H9 (cell line): Measurements from ENCODE around the gene YES1. TPM values are rescaled to one million over a fixed set of nuclear protein-coding genes. Genes with fewer than 3 reads are reported as not detected.

ENCODE experiments used
- DNase-seq: peaks from one replicate; pipeline ENCODE4 v3.0.0-alpha.2; 2017
- H2AFZ ChIP-seq: one replicate; pipeline ENCODE4 v1.6.1; 2013; ENCODE audit warnings: mild to moderate bottlenecking, low read length, control low read depth, moderate library complexity
- H2AK5ac ChIP-seq: 2 replicates; pipeline ENCODE4 v1.6.1; 2013; ENCODE audit warnings: low read length, control low read depth, mixed read lengths; ENCODE audit not compliant: insufficient read length
- H2BK120ac ChIP-seq: one replicate; pipeline ENCODE4 v1.6.1; 2013; ENCODE audit warnings: low read depth, mild to moderate bottlenecking, low read length, control low read depth, inconsistent platforms; ENCODE audit not compliant: poor library complexity, severe bottlenecking
- H2BK12ac ChIP-seq: 2 replicates; pipeline ENCODE4 v1.6.1; 2013; ENCODE audit warnings: low read length, control low read depth, mixed read lengths, low read depth; ENCODE audit not compliant: insufficient read length
- H2BK15ac ChIP-seq: 2 replicates; pipeline ENCODE4 v1.6.1; 2013; ENCODE audit warnings: low read depth, low read length, control low read depth
- H2BK20ac ChIP-seq: one replicate; pipeline ENCODE4 v1.6.1; 2013; ENCODE audit warnings: low read depth, mild to moderate bottlenecking, low read length, control low read depth, inconsistent platforms; ENCODE audit not compliant: poor library complexity, severe bottlenecking
- H2BK5ac ChIP-seq: 2 replicates; pipeline ENCODE4 v1.6.1; 2013; ENCODE audit warnings: low read length, control low read depth, mixed read lengths; ENCODE audit not compliant: insufficient read length
- H3K14ac ChIP-seq: 2 replicates; pipeline ENCODE4 v1.6.1; 2013; ENCODE audit warnings: low read length, control low read depth; ENCODE audit not compliant: insufficient read depth
- H3K18ac ChIP-seq: 2 replicates; pipeline ENCODE4 v1.6.1; 2013; ENCODE audit warnings: low read depth, mild to moderate bottlenecking, mixed read lengths, low read length, control low read depth; ENCODE audit not compliant: insufficient read length
- H3K23ac ChIP-seq: 2 replicates; pipeline ENCODE4 v1.6.1; 2013; ENCODE audit warnings: low read length, control low read depth, mixed read lengths, low read depth; ENCODE audit not compliant: insufficient read length
- H3K23me2 ChIP-seq: 2 replicates; pipeline ENCODE4 v1.6.1; 2013; ENCODE audit warnings: low read depth, mild to moderate bottlenecking, mixed read lengths, low read length, control low read depth; ENCODE audit not compliant: insufficient read length, poor library complexity, severe bottlenecking
- H3K27ac ChIP-seq: 2 replicates; pipeline ENCODE4 v1.5.1; 2013; ENCODE audit warnings: low read length, control low read depth, mixed read lengths, low read depth; ENCODE audit not compliant: insufficient read length
- H3K27me3 ChIP-seq: 2 replicates; pipeline ENCODE4 v1.6.1; 2013; ENCODE audit warnings: low read length, control low read depth, inconsistent platforms; ENCODE audit not compliant: insufficient read depth
- H3K4ac ChIP-seq: 2 replicates; pipeline ENCODE4 v1.6.1; 2013; ENCODE audit warnings: low read depth, mild to moderate bottlenecking, control low read depth, inconsistent platforms, low read length, moderate library complexity
- H3K4me1 ChIP-seq: 2 replicates; pipeline ENCODE4 v1.6.1; 2013; ENCODE audit warnings: low read length, control low read depth, inconsistent platforms; ENCODE audit not compliant: insufficient read depth
- H3K4me2 ChIP-seq: 2 replicates; pipeline ENCODE4 v1.6.1; 2013; ENCODE audit warnings: low read length, control low read depth, mixed read lengths; ENCODE audit not compliant: insufficient read length, insufficient read depth
- H3K56ac ChIP-seq: 2 replicates; pipeline ENCODE4 v1.6.1; 2013; ENCODE audit warnings: low read depth, mild to moderate bottlenecking, mixed read lengths, low read length, control low read depth; ENCODE audit not compliant: insufficient read length
- H3K79me1 ChIP-seq: 2 replicates; pipeline ENCODE4 v1.6.1; 2013; ENCODE audit warnings: low read depth, mild to moderate bottlenecking, moderate library complexity, low read length, control low read depth, inconsistent platforms; ENCODE audit not compliant: insufficient read depth, poor library complexity, severe bottlenecking
- H3K79me2 ChIP-seq: 2 replicates; pipeline ENCODE4 v1.6.1; 2013; ENCODE audit warnings: low read length, control low read depth, inconsistent platforms; ENCODE audit not compliant: insufficient read depth
- H3K9ac ChIP-seq: 2 replicates; pipeline ENCODE4 v1.6.1; 2013; ENCODE audit warnings: low read length, control low read depth, mixed read lengths; ENCODE audit not compliant: insufficient read length; ENCODE audit errors: extremely low read depth
- H3K9me3 ChIP-seq: one replicate; pipeline ENCODE4 v1.6.1; 2013; ENCODE audit warnings: low read depth, low read length, inconsistent platforms; ENCODE audit not compliant: control insufficient read depth
- H3T11ph ChIP-seq: one replicate; pipeline ENCODE4 v1.6.1; 2013; ENCODE audit warnings: mild to moderate bottlenecking, low read length, control low read depth, inconsistent platforms
- H4K20me1 ChIP-seq: one replicate; pipeline ENCODE4 v1.6.1; 2013; ENCODE audit not compliant: control insufficient read depth, insufficient read length, insufficient read depth
- H4K5ac ChIP-seq: 2 replicates; pipeline ENCODE4 v1.6.1; 2013; ENCODE audit warnings: low read depth, mild to moderate bottlenecking, mixed read lengths, low read length, control low read depth; ENCODE audit not compliant: insufficient read length
- H4K8ac ChIP-seq: replicated peaks from 2 replicates; pipeline ENCODE4 v1.6.1; 2013; ENCODE audit warnings: low read length, control low read depth, mixed read lengths, low read depth; ENCODE audit not compliant: insufficient read length
- H4K91ac ChIP-seq: 2 replicates; pipeline ENCODE4 v1.6.1; 2013; ENCODE audit warnings: low read depth, mild to moderate bottlenecking, moderate library complexity, mixed read lengths, low read length, control low read depth; ENCODE audit not compliant: insufficient read length
- H3K27ac Mint-ChIP-seq, 3 experiments: 2 replicates in 2 of 3; 3 replicates in 1 of 3; pipeline ENCODE4 v1.8.0; 2020 to 2021; ENCODE audit warnings: mixed read lengths in 3 of 3, mild to moderate bottlenecking in 1 of 3, moderate library complexity in 1 of 3
- H3K27me3 Mint-ChIP-seq: 2 replicates; pipeline ENCODE4 v1.8.0; 2021; ENCODE audit warnings: low read depth, mild to moderate bottlenecking, moderate library complexity, mixed read lengths
- H3K36me3 Mint-ChIP-seq, 3 experiments: 2 replicates in 2 of 3; 3 replicates in 1 of 3; pipeline ENCODE4 v1.8.0; 2020 to 2021; ENCODE audit warnings: low read depth in 3 of 3, mixed read lengths in 3 of 3; ENCODE audit not compliant: insufficient read depth in 1 of 3
- H3K4me1 Mint-ChIP-seq, 2 experiments: 2 replicates each; pipeline ENCODE4 v1.8.0; 2020; ENCODE audit warnings: mixed read lengths in 2 of 2
- H3K4me3 Mint-ChIP-seq, 2 experiments: 2 replicates in 1 of 2; 3 replicates in 1 of 2; pipeline ENCODE4 v1.8.0; 2020 to 2021; ENCODE audit warnings: mild to moderate bottlenecking in 2 of 2, mixed read lengths in 2 of 2, moderate library complexity in 1 of 2
- H3K9me3 Mint-ChIP-seq, 2 experiments: 2 replicates in 1 of 2; 3 replicates in 1 of 2; pipeline ENCODE4 v1.8.0; 2020; ENCODE audit warnings: mild to moderate bottlenecking in 2 of 2, mixed read lengths in 2 of 2, moderate library complexity in 1 of 2
- WGBS: extraction: QIAGEN DNeasy Blood & Tissue Kit; methylation state at CpG from one replicate; pipeline ENCODE4 v1.1.7; 2013; ENCODE audit warnings: missing lambda C conversion rate, low lambda C conversion rate, mixed read lengths; ENCODE audit not compliant: insufficient read length; ENCODE audit errors: extremely low coverage; 5-methylcytosine and 5-hydroxymethylcytosine counted together
- total RNA-seq: library from RNA; stranded (reverse); gene quantifications from 2 replicates; pipeline ENCODE4 v1.2.1, GENCODE V29; 2021
- TF ChIP-seq, protein P1 (sequence below): fragments of 200-600 bp; sonication (generic); conservative IDR thresholded peaks from 3 replicates; pipeline ENCODE4 v1.8.0; 2021; ENCODE audit warnings: antibody characterized with exemption, mild to moderate bottlenecking

The YES1 gene
- total RNA-seq, 1 experiment from 2014 or later = 86.9 TPM

DNA sequence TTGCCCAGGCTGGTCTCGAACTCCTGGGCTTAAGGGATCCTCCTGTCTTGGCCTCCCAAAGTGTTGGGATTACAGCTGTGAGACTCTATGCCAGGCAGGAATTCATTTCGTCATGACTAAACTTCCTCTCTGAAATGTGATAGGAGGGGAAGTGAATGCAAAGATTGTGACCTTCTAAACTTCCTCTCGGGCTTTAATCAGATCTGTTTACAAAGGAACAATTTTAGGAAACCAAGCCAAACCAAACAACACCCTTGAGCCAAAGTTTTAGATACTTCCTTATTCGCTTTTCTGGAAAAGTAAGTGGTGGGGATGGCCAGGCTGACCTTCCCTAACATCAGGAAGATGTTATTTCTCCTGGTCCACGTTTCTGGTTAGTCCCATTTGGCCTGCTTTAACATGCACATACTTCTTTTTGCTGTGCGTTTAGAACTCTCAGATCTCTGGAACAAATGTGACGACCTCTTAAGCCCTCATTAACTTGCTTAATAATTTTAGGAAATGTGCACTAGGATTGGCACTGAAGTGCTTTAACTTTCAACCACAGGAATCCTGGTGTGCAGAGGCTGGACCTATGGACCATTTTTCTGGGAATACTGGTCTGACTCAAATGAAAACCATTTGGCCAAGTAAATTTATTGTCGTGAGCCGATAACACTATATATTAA is 33.2 kb upstream of the YES1 start:
- Histone ChIP-seq H2AK5ac (no peak overlapping the region), H4K20me1 (peaks cover 3% of the 10 kb centered on the region), H2BK20ac (no peak overlapping the region), H3K9ac (no peak overlapping the region), H2AFZ (no peak overlapping the region), H2BK5ac (no peak overlapping the region), H3K4ac (no peak overlapping the region), H3K56ac (no peak overlapping the region), H3K18ac (no peak overlapping the region), H4K5ac (no peak overlapping the region), H3K27ac (no peak overlapping the region), H3K4me2 (no peak overlapping the region), H2BK12ac (no peak overlapping the region), H3K23me2 (no peaks in the 10 kb centered on the region), H4K91ac (no peak overlapping the region), H2BK15ac (no peak overlapping the region), H3K79me2 (no peaks in the 10 kb centered on the region), H3K79me1 (no peaks in the 10 kb centered on the region), H4K8ac (no peak overlapping the region), H3K4me1 (no peaks in the 10 kb centered on the region), H3K14ac (no peak overlapping the region), H3T11ph (no peak overlapping the region), H3K23ac (no peak overlapping the region), H2BK120ac (no peak overlapping the region), H3K27me3 (peaks cover 17% of the 10 kb centered on the region), H3K9me3 (no peaks in the 10 kb centered on the region)
- H3K4me3 Mint-ChIP-seq = no peak overlapping the region
- H3K36me3 Mint-ChIP-seq = no peaks in the 10 kb centered on the region
- 0 out of 4 replicates have a peak, but pooled peaks cover 0 to 4% of the 10 kb centered on the region in 2 experiments for H3K4me1 Mint-ChIP-seq
- TF ChIP-seq, protein P1, sequence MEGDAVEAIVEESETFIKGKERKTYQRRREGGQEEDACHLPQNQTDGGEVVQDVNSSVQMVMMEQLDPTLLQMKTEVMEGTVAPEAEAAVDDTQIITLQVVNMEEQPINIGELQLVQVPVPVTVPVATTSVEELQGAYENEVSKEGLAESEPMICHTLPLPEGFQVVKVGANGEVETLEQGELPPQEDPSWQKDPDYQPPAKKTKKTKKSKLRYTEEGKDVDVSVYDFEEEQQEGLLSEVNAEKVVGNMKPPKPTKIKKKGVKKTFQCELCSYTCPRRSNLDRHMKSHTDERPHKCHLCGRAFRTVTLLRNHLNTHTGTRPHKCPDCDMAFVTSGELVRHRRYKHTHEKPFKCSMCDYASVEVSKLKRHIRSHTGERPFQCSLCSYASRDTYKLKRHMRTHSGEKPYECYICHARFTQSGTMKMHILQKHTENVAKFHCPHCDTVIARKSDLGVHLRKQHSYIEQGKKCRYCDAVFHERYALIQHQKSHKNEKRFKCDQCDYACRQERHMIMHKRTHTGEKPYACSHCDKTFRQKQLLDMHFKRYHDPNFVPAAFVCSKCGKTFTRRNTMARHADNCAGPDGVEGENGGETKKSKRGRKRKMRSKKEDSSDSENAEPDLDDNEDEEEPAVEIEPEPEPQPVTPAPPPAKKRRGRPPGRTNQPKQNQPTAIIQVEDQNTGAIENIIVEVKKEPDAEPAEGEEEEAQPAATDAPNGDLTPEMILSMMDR = no peak
- no CpG with 5 or more reads among the region's 9 CpGs for WGBS
- no peaks in the 10 kb centered on the region for H3K9me3 Mint-ChIP-seq
- H3K27ac Mint-ChIP-seq = no peak overlapping the region
- DNase-seq = no peak
- H3K27me3 Mint-ChIP-seq = peaks cover 45% of the 10 kb centered on the region
